Caco-2 (cell line): Measurements from ENCODE around the gene TTI1. TPM values are rescaled to one million over a fixed set of nuclear protein-coding genes. Genes with fewer than 3 reads are reported as not detected.
"Not testable (repeated sequence)": the region's sequence is repeated elsewhere in the genome, so short reads cannot be mapped to it uniquely, and the experiment has no call there.

Experiments used
- BruUV-seq: library from RNA; stranded (reverse); fragments of 400-500 nt; replicated peaks from 2 replicates; lab custom pipeline; 2021; lab: Mats Ljungman, UMichigan
- CTCF ChIA-PET: fragments of 300-600 bp; sonication (Branson Sonifier 250); formaldehyde crosslinking; loops from one replicate; lab custom pipeline; 2022; ENCODE audit warnings: antibody characterized with exemption; lab: Charles Lee
- POLR2A ChIA-PET: fragments of 300-600 bp; sonication (Branson Sonifier 250); formaldehyde crosslinking; loops from one replicate; lab custom pipeline; 2022; ENCODE audit warnings: antibody characterized with exemption; lab: Charles Lee
- DNase-seq, 2 experiments: peaks; one replicate each; pipeline versions ENCODE4 v3.0.0 to v3.0.0-alpha.2; 2020 to 2022
- H3K27me3 ChIP-seq: replicated peaks from 2 replicates; pipeline ENCODE4 v1.6.0; 2011; ENCODE audit warnings: low read length; ENCODE audit not compliant: control insufficient read depth, insufficient read depth
- H3K36me3 ChIP-seq: 2 replicates; pipeline ENCODE4 v1.5.1; 2011; ENCODE audit warnings: low read length; ENCODE audit not compliant: control insufficient read depth, insufficient read depth
- H3K4me1 ChIP-seq: fragments of 250-450 bp; sonication (Bioruptor Pico); 2 replicates; pipeline ENCODE4 v1.5.1; 2020; ENCODE audit warnings: mild to moderate bottlenecking
- H3K4me3 ChIP-seq: 2 replicates; pipeline ENCODE4 v1.5.1; 2011; ENCODE audit warnings: low read depth, mild to moderate bottlenecking, control low read depth, low read length
- H3K9me3 ChIP-seq: fragments of 250-450 bp; sonication (Bioruptor Pico); 2 replicates; pipeline ENCODE4 v1.5.1; 2020; ENCODE audit warnings: mild to moderate bottlenecking, moderate library complexity
- H3K27ac Mint-ChIP-seq: one replicate; pipeline ENCODE4 v1.8.0; 2022; ENCODE audit warnings: mixed read lengths; ENCODE audit not compliant: unreplicated experiment
- H3K27me3 Mint-ChIP-seq: one replicate; pipeline ENCODE4 v1.8.0; 2022; ENCODE audit warnings: mixed read lengths; ENCODE audit not compliant: insufficient read depth, unreplicated experiment
- H3K36me3 Mint-ChIP-seq: one replicate; pipeline ENCODE4 v1.8.0; 2022; ENCODE audit warnings: mild to moderate bottlenecking, mixed read lengths; ENCODE audit not compliant: insufficient read depth, unreplicated experiment
- H3K4me1 Mint-ChIP-seq: one replicate; pipeline ENCODE4 v1.8.0; 2022; ENCODE audit warnings: low read depth, mixed read lengths; ENCODE audit not compliant: unreplicated experiment
- H3K4me3 Mint-ChIP-seq: one replicate; pipeline ENCODE4 v1.8.0; 2022; ENCODE audit warnings: mild to moderate bottlenecking, moderate library complexity, mixed read lengths; ENCODE audit not compliant: unreplicated experiment
- H3K9me3 Mint-ChIP-seq: one replicate; pipeline ENCODE4 v1.8.0; 2022; ENCODE audit warnings: mixed read lengths; ENCODE audit not compliant: unreplicated experiment
- CTCF ChIP-seq, 2 experiments: fragments of 200-600 bp in 1 of 2; IDR thresholded peaks; 1 replicate in 1 of 2; 2 replicates in 1 of 2; pipeline versions ENCODE4 v1.5.1 to v1.8.0; 2011 to 2022; ENCODE audit warnings: antibody characterized with exemption in 1 of 2, control low read depth in 1 of 2, inconsistent platforms in 1 of 2, low read depth in 1 of 2, low read length in 1 of 2, mild to moderate bottlenecking in 1 of 2, moderate library complexity in 1 of 2; ENCODE audit not compliant: insufficient read depth in 1 of 2, severe bottlenecking in 1 of 2, unreplicated experiment in 1 of 2
- intact Hi-C: fragments of 100-400 bp; cut with micrococcal nuclease; formaldehyde crosslinking; loops from one replicate; pipeline ENCODE4 v1.10.0; 2022; ENCODE audit not compliant: unreplicated experiment
- total RNA-seq: library from RNA; stranded (reverse); gene quantifications from 2 replicates; pipeline ENCODE4 v1.2.3, GENCODE V29; 2022

TTI1 gene
- total RNA-seq, 1 experiment from 2014 or later, result 59.2 TPM

- ChIA-PET CTCF (interaction anchor here (0.7 kb wide), 1 partner anchor 70 kb away, joined by 4 read pairs; no protein-coding TSS in a partner anchor), POLR2A (no interaction called here)
- intact Hi-C loops, result no loop called here
- no peak for TF ChIP-seq CTCF (IDR thresholded peaks at IDR 0.05; ENCODE audit: insufficient read depth in 1 of 2, low read depth in 1 of 2, low read length in 1 of 2, severe bottlenecking in 1 of 2, unreplicated experiment in 1 of 2)
- Histone ChIP-seq H3K9me3 (no peaks in the 10 kb centered on the region), H3K36me3 (peaks cover 6% of the 10 kb centered on the region), H3K27me3 (no peaks in the 10 kb centered on the region), H3K4me3 (no peak overlapping the region), H3K4me1 (no peaks in the 10 kb centered on the region)
- H3K27me3 Mint-ChIP-seq, result no peaks in the 10 kb centered on the region
- no peaks in the 10 kb centered on the region for H3K4me1 Mint-ChIP-seq
- TSS peak; percentile 35 for BruUV-seq
- H3K27ac Mint-ChIP-seq, result no peak overlapping the region
- DNase-seq, result no peak
- H3K36me3 Mint-ChIP-seq, result peaks cover 62% of the 10 kb centered on the region
- no peak overlapping the region for H3K4me3 Mint-ChIP-seq
- H3K9me3 Mint-ChIP-seq, result no peaks in the 10 kb centered on the region
Measured at GRCh38 chr20:38011696-38012095, 21.6 kb downstream of the TTI1 start.

GRCh38 chr20:38009416-38009815 lies 23.8 kb downstream of the TTI1 start:
- H3K27ac Mint-ChIP-seq, H3K9me3 ChIP-seq, POLR2A ChIA-PET, H3K27me3 Mint-ChIP-seq, H3K4me1 Mint-ChIP-seq, DNase-seq, intact Hi-C loops, BruUV-seq, H3K9me3 Mint-ChIP-seq, H3K27me3 ChIP-seq, H3K4me3 Mint-ChIP-seq, CTCF ChIA-PET, H3K4me1 ChIP-seq, H3K4me3 ChIP-seq, H3K36me3 ChIP-seq: not testable (repeated sequence)
- H3K36me3 Mint-ChIP-seq, result peaks cover 47% of the 10 kb centered on the region

GRCh38 chr20:38008233-38008944 lies 24.9 kb downstream of the TTI1 start:
- BruUV-seq, result no TSS peak
- Mint-ChIP-seq H3K4me3 (no peak overlapping the region), H3K36me3 (peaks cover 48% of the 10 kb centered on the region), H3K27ac (no peak overlapping the region), H3K9me3 (no peaks in the 10 kb centered on the region), H3K27me3 (no peaks in the 10 kb centered on the region), H3K4me1 (no peaks in the 10 kb centered on the region)
- no peaks in the 10 kb centered on the region for H3K27me3 ChIP-seq
- H3K9me3 ChIP-seq, result no peaks in the 10 kb centered on the region
- no peak for TF ChIP-seq CTCF (IDR thresholded peaks at IDR 0.05; ENCODE audit: insufficient read depth in 1 of 2, low read depth in 1 of 2, low read length in 1 of 2, severe bottlenecking in 1 of 2, unreplicated experiment in 1 of 2)
- CTCF ChIA-PET, result interaction anchor here (1.4 kb wide), 1 partner anchor 65 kb away, joined by 3 read pairs; no protein-coding TSS in a partner anchor
- no peak for DNase-seq
- no peaks in the 10 kb centered on the region for H3K4me1 ChIP-seq
- intact Hi-C loops, result no loop called here
- H3K4me3 ChIP-seq, result no peak overlapping the region
- peaks cover 6% of the 10 kb centered on the region for H3K36me3 ChIP-seq
- POLR2A ChIA-PET, result no interaction called here
